ENCODE measurements around the gene COLGALT1.

The COLGALT1 gene

DNA sequence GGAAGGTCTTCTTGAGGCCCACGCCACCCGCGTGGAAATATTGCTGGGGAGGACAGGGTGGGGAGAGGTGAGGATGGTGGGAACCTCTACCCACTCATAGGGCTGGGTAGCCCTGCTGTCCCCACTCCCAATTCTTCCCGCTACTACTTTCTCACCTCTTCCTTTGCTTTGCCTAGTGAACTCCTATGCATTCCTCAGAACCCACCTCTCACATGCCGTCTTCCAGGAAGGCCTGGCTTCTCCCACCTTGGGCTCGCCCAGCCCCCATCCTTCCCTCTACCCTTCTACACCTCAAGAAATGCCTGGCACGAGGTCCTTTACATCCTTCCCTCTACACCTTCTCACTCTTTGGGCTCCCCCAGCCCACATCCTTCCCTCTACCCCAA is 62.4 kb downstream of the COLGALT1 start:
- H3K36me3 ChIP-seq (ENCODE audit: control insufficient read depth, insufficient read depth, low read length) = no peaks in the 10 kb centered on the region
- peaks cover 9% of the 10 kb centered on the region for H3K4me1 ChIP-seq (ENCODE audit: control insufficient read depth, insufficient read depth, low read length)
- H3K4me3 ChIP-seq (ENCODE audit: insufficient read depth, low read depth, low read length) = no peak overlapping the region
- H3K27ac ChIP-seq (ENCODE audit: insufficient read depth, low read depth, low read length, poor library complexity, severe bottlenecking) = no peak overlapping the region
- no peaks in the 10 kb centered on the region for H3K27me3 ChIP-seq (ENCODE audit: control insufficient read depth, insufficient read depth, low read length, poor library complexity, severe bottlenecking)
- no peaks in the 10 kb centered on the region for H3K9me3 ChIP-seq (ENCODE audit: control insufficient read depth, low read length)
- 90 to 98% methylated on average over 4 to 7 of the region's 7 CpGs for WGBS, 2 experiments

- Histone ChIP-seq H3K4me1 (ENCODE audit: control insufficient read depth, insufficient read depth, low read length) (peaks cover 9% of the 10 kb centered on the region), H3K9me3 (ENCODE audit: control insufficient read depth, low read length) (no peaks in the 10 kb centered on the region), H3K36me3 (ENCODE audit: control insufficient read depth, insufficient read depth, low read length) (no peaks in the 10 kb centered on the region), H3K27me3 (ENCODE audit: control insufficient read depth, insufficient read depth, low read length, poor library complexity, severe bottlenecking) (no peaks in the 10 kb centered on the region), H3K27ac (ENCODE audit: insufficient read depth, low read depth, low read length, poor library complexity, severe bottlenecking) (no peak overlapping the region), H3K4me3 (ENCODE audit: insufficient read depth, low read depth, low read length) (no peak overlapping the region)
- 91 to 98% methylated on average over 7 of the region's 7 CpGs for WGBS, 2 experiments
Measured at GRCh38 chr19:17618281-17618903, 62.9 kb downstream of the COLGALT1 start.

DNA sequence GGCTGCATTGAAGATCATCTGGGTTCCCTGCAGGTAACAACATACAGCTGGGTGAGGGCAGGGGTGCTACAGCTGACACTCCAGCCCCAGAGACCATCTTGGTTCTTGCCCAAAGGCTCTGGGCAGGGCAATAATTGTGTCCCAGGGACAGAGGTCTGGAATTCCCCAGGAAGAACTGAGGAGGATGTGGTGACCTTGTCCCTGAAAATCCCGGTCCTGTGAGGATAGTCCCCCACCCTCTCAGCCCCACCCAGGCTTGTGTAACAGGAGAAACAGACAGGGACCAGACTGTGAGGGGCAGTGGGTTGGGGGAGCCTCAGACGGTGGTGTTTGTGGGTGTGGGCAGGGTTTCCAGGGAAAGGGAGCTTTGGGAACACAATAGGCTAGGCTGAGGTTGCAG is 63.5 kb downstream of the COLGALT1 start:
- Histone ChIP-seq H3K4me3 (ENCODE audit: insufficient read depth, low read depth, low read length) (no peak overlapping the region), H3K9me3 (ENCODE audit: control insufficient read depth, low read length) (no peaks in the 10 kb centered on the region), H3K36me3 (ENCODE audit: control insufficient read depth, insufficient read depth, low read length) (no peaks in the 10 kb centered on the region), H3K4me1 (ENCODE audit: control insufficient read depth, insufficient read depth, low read length) (peaks cover 9% of the 10 kb centered on the region), H3K27me3 (ENCODE audit: control insufficient read depth, insufficient read depth, low read length, poor library complexity, severe bottlenecking) (no peaks in the 10 kb centered on the region), H3K27ac (ENCODE audit: insufficient read depth, low read depth, low read length, poor library complexity, severe bottlenecking) (no peak overlapping the region)
- 79 to 84% methylated on average over 2 of the region's 2 CpGs for WGBS, 2 experiments

- WGBS, 2 experiments = 92 to 96% methylated on average over 1 of the region's 1 CpG
- H3K27me3 ChIP-seq (ENCODE audit: control insufficient read depth, insufficient read depth, low read length, poor library complexity, severe bottlenecking) = no peaks in the 10 kb centered on the region
- no peaks in the 10 kb centered on the region for H3K9me3 ChIP-seq (ENCODE audit: control insufficient read depth, low read length)
- H3K4me1 ChIP-seq (ENCODE audit: control insufficient read depth, insufficient read depth, low read length) = peaks cover 9% of the 10 kb centered on the region
- no peaks in the 10 kb centered on the region for H3K36me3 ChIP-seq (ENCODE audit: control insufficient read depth, insufficient read depth, low read length)
- no peak overlapping the region for H3K27ac ChIP-seq (ENCODE audit: insufficient read depth, low read depth, low read length, poor library complexity, severe bottlenecking)
- H3K4me3 ChIP-seq (ENCODE audit: insufficient read depth, low read depth, low read length) = no peak overlapping the region
Measured at GRCh38 chr19:17620696-17621095, 65.2 kb downstream of the COLGALT1 start.

DNA sequence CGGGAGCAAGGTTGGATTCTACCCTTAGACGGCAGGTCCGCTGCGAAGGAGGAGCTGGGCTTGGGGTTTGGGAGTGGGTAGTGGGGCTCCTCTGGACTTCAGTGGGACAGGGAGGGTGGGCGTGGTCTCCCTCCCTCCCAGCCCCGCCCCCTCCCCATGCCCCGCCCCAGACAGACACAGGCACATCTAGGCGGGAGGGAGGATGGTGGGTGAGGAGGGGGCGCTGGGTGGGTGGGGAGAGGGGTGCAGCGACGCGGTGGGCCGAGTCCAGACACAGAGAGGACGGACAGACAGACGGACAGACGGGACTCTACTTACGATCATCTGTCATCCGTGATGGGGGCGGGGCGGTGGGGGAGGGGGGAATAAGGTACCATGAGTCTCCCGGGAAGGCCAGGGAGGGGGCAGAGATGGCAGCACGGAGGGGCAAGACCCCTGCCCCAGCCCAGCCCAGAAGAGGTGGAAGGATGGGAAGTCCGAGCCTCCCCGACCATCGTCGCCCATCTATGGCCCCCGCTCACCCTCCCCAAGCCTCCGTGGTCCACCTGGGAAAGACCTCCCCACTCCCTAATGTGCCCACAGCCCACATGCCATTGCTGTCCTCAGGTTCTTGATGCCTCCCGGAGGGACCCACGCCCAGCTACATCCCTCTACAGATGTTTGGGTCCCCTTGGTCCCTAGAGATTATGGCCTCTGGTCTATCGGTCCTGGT is 67.9 kb downstream of the COLGALT1 start:
- 94% methylated on average over 28 to 29 of the region's 31 CpGs for WGBS, 2 experiments
- H3K9me3 ChIP-seq (ENCODE audit: control insufficient read depth, low read length) = no peaks in the 10 kb centered on the region
- H3K4me1 ChIP-seq (ENCODE audit: control insufficient read depth, insufficient read depth, low read length) = no peaks in the 10 kb centered on the region
- H3K4me3 ChIP-seq (ENCODE audit: insufficient read depth, low read depth, low read length) = no peak overlapping the region
- no peak overlapping the region for H3K27ac ChIP-seq (ENCODE audit: insufficient read depth, low read depth, low read length, poor library complexity, severe bottlenecking)
- H3K27me3 ChIP-seq (ENCODE audit: control insufficient read depth, insufficient read depth, low read length, poor library complexity, severe bottlenecking) = no peaks in the 10 kb centered on the region
- H3K36me3 ChIP-seq (ENCODE audit: control insufficient read depth, insufficient read depth, low read length) = no peaks in the 10 kb centered on the region

- Histone ChIP-seq H3K4me3 (ENCODE audit: insufficient read depth, low read depth, low read length) (no peak overlapping the region), H3K27me3 (ENCODE audit: control insufficient read depth, insufficient read depth, low read length, poor library complexity, severe bottlenecking) (no peaks in the 10 kb centered on the region), H3K36me3 (ENCODE audit: control insufficient read depth, insufficient read depth, low read length) (no peaks in the 10 kb centered on the region), H3K27ac (ENCODE audit: insufficient read depth, low read depth, low read length, poor library complexity, severe bottlenecking) (no peak overlapping the region), H3K4me1 (ENCODE audit: control insufficient read depth, insufficient read depth, low read length) (no peaks in the 10 kb centered on the region), H3K9me3 (ENCODE audit: control insufficient read depth, low read length) (no peaks in the 10 kb centered on the region)
- 93% methylated on average over 16 of the region's 16 CpGs for WGBS, 2 experiments
Measured at GRCh38 chr19:17624314-17624991, 69.0 kb downstream of the COLGALT1 start.

DNA sequence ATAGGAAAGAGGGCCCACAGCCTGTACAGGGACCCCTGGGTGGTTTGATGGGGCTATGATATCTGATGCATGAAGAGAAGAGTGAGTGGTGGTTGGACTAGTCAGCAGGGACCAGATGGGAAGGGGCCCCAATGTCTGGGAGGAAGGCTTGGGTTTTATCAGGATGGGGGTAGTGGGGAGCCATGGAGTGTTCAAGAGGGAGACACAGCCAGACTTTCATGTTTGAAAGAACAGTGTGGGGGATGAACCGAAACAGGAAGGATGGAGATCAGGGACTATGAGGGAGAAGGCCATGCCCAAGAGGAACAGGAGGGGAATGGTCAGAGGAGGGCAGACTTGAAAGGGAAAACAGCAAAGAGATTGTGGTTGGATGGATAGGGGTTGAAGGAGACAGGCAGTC is 69.6 kb downstream of the COLGALT1 start:
- Histone ChIP-seq H3K9me3 (ENCODE audit: control insufficient read depth, low read length) (no peaks in the 10 kb centered on the region), H3K27me3 (ENCODE audit: control insufficient read depth, insufficient read depth, low read length, poor library complexity, severe bottlenecking) (no peaks in the 10 kb centered on the region), H3K36me3 (ENCODE audit: control insufficient read depth, insufficient read depth, low read length) (no peaks in the 10 kb centered on the region), H3K4me3 (ENCODE audit: insufficient read depth, low read depth, low read length) (no peak overlapping the region), H3K4me1 (ENCODE audit: control insufficient read depth, insufficient read depth, low read length) (no peaks in the 10 kb centered on the region), H3K27ac (ENCODE audit: insufficient read depth, low read depth, low read length, poor library complexity, severe bottlenecking) (no peak overlapping the region)
- 91 to 93% methylated on average over 1 of the region's 1 CpG for WGBS, 2 experiments

- no peaks in the 10 kb centered on the region for H3K27me3 ChIP-seq (ENCODE audit: control insufficient read depth, insufficient read depth, low read length, poor library complexity, severe bottlenecking)
- no peaks in the 10 kb centered on the region for H3K36me3 ChIP-seq (ENCODE audit: control insufficient read depth, insufficient read depth, low read length)
- 90 to 91% methylated on average over 2 of the region's 2 CpGs for WGBS, 2 experiments
- no peak overlapping the region for H3K4me3 ChIP-seq (ENCODE audit: insufficient read depth, low read depth, low read length)
- no peaks in the 10 kb centered on the region for H3K4me1 ChIP-seq (ENCODE audit: control insufficient read depth, insufficient read depth, low read length)
- no peaks in the 10 kb centered on the region for H3K9me3 ChIP-seq (ENCODE audit: control insufficient read depth, low read length)
- no peak overlapping the region for H3K27ac ChIP-seq (ENCODE audit: insufficient read depth, low read depth, low read length, poor library complexity, severe bottlenecking)
Measured at GRCh38 chr19:17625980-17626379, 70.5 kb downstream of the COLGALT1 start.

DNA sequence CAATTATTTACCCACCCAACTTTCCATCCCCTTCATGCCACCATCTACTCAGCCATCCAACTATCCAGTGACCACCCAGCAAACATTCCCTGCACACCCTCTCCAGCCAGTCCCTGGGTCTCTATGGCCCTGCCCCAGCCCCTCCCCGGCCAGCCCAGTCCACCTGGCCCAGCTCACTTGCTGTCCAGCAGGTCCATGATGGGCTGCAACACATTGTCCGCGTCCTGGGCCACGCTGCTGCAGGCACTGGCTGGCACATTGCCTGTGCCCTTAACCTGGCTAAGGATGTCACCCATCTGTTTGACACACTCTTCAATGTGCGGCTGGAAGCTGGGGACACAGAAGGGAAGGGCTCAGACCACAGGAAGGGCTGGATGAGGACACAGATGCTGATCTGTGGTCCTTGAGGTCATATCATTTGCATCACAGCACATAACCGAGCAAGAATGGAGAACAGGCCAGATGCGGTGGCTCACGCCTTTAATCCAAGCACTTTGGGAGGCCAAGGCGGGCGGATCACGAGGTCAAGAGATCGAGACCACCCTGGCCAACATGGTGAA is 71.1 kb downstream of the COLGALT1 start:
- no peak overlapping the region for H3K4me3 ChIP-seq (ENCODE audit: insufficient read depth, low read depth, low read length)
- no peaks in the 10 kb centered on the region for H3K36me3 ChIP-seq (ENCODE audit: control insufficient read depth, insufficient read depth, low read length)
- no peak overlapping the region for H3K27ac ChIP-seq (ENCODE audit: insufficient read depth, low read depth, low read length, poor library complexity, severe bottlenecking)
- no peaks in the 10 kb centered on the region for H3K4me1 ChIP-seq (ENCODE audit: control insufficient read depth, insufficient read depth, low read length)
- no peaks in the 10 kb centered on the region for H3K9me3 ChIP-seq (ENCODE audit: control insufficient read depth, low read length)
- WGBS, 2 experiments = 89 to 92% methylated on average over 12 of the region's 12 CpGs
- no peaks in the 10 kb centered on the region for H3K27me3 ChIP-seq (ENCODE audit: control insufficient read depth, insufficient read depth, low read length, poor library complexity, severe bottlenecking)

- no peaks in the 10 kb centered on the region for H3K4me1 ChIP-seq (ENCODE audit: control insufficient read depth, insufficient read depth, low read length)
- H3K4me3 ChIP-seq (ENCODE audit: insufficient read depth, low read depth, low read length) = no peak overlapping the region
- no peaks in the 10 kb centered on the region for H3K27me3 ChIP-seq (ENCODE audit: control insufficient read depth, insufficient read depth, low read length, poor library complexity, severe bottlenecking)
- WGBS, 2 experiments = 92 to 95% methylated on average over 3 of the region's 3 CpGs
- no peak overlapping the region for H3K27ac ChIP-seq (ENCODE audit: insufficient read depth, low read depth, low read length, poor library complexity, severe bottlenecking)
- no peaks in the 10 kb centered on the region for H3K36me3 ChIP-seq (ENCODE audit: control insufficient read depth, insufficient read depth, low read length)
- no peaks in the 10 kb centered on the region for H3K9me3 ChIP-seq (ENCODE audit: control insufficient read depth, low read length)
Measured at GRCh38 chr19:17627161-17627560, 71.7 kb downstream of the COLGALT1 start.
